ENCODE data around the gene C1QL1. TPM values are rescaled to one million over a fixed set of nuclear protein-coding genes. Genes with fewer than 3 reads are reported as not detected.

The C1QL1 gene
- total RNA-seq, 1 experiment from 2014 or later, result 8.6 TPM

DNA sequence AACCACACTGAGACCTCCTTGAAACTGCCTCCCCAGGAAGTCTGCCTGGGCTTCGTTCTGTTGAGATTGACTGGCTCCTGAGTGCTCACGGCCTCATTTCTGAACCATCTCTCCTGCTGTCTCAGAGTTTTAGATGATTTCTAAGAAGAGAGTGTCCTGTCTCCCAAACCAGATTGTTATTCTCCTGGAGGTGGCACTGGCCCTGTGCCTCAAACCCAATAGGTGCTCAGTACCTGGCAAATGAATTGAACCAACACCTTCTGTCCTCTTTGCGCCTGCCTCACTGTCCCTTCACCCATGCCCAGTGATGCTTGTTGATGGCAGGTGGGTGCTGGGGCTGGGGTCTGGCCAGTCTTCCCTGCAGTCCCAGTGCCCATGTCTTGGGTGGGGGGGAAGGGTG lies 36.3 kb upstream of the C1QL1 start:
- DNase-seq (ENCODE audit: low spot score), result no peak
- H3K4me3 ChIP-seq (ENCODE audit: low read depth, low read length, poor library complexity, severe bottlenecking), result no peak overlapping the region
- no peaks in the 10 kb centered on the region for H3K9me3 ChIP-seq (ENCODE audit: low read depth, low read length, poor library complexity, severe bottlenecking)
- no TSS peak for BruUV-seq (replicated peaks)
- ChIA-PET CTCF (no interaction called here), POLR2A (ENCODE audit: low non-redundant PET) (no interaction called here)
- no peaks in the 10 kb centered on the region for H3K36me3 ChIP-seq (ENCODE audit: insufficient read depth, low read length, poor library complexity, severe bottlenecking)
- no peak for TF ChIP-seq EZH2 (IDR thresholded peaks at IDR 0.05; ENCODE audit: borderline replicate concordance, low read depth, low read length, poor library complexity, severe bottlenecking)
- TF ChIP-seq, protein P1, sequence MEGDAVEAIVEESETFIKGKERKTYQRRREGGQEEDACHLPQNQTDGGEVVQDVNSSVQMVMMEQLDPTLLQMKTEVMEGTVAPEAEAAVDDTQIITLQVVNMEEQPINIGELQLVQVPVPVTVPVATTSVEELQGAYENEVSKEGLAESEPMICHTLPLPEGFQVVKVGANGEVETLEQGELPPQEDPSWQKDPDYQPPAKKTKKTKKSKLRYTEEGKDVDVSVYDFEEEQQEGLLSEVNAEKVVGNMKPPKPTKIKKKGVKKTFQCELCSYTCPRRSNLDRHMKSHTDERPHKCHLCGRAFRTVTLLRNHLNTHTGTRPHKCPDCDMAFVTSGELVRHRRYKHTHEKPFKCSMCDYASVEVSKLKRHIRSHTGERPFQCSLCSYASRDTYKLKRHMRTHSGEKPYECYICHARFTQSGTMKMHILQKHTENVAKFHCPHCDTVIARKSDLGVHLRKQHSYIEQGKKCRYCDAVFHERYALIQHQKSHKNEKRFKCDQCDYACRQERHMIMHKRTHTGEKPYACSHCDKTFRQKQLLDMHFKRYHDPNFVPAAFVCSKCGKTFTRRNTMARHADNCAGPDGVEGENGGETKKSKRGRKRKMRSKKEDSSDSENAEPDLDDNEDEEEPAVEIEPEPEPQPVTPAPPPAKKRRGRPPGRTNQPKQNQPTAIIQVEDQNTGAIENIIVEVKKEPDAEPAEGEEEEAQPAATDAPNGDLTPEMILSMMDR (conservative IDR thresholded peaks at IDR 0.05; ENCODE audit: low read depth, low read length), result no peak
- H3K27me3 ChIP-seq (replicated peaks; ENCODE audit: insufficient read depth, low read depth, low read length, poor library complexity), result no peaks in the 10 kb centered on the region
- no peak overlapping the region for H3K27ac ChIP-seq (ENCODE audit: low read depth, low read length, poor library complexity, severe bottlenecking)
- intact Hi-C loops (cut with micrococcal nuclease; ENCODE audit: unreplicated experiment), result no loop called here
- no peaks in the 10 kb centered on the region for H3K4me1 ChIP-seq (ENCODE audit: insufficient read depth, low read length, poor library complexity, severe bottlenecking)

DNA sequence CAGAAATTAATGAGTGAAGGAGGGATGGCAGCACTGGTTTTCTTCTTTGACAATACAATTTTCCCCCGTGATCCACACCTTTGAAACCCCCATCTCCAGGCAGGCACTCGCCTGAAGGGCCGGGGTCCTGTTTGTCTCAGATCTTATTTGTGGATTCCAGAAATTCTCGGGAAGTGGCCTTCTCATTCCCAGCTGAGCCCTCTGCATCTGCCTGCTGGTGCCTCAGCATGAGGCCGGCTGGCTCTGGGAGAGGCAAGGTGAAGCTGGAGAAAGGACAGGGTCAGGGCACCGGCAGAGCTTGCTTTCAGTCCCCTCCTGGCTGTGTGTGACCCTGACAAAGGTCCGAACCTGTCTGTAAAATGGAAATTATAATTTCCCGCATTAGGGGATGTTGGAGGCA lies 35.8 kb upstream of the C1QL1 start:
- BruUV-seq (replicated peaks), result no TSS peak
- H3K27me3 ChIP-seq (replicated peaks; ENCODE audit: insufficient read depth, low read depth, low read length, poor library complexity), result no peaks in the 10 kb centered on the region
- no peaks in the 10 kb centered on the region for H3K9me3 ChIP-seq (ENCODE audit: low read depth, low read length, poor library complexity, severe bottlenecking)
- H3K36me3 ChIP-seq (ENCODE audit: insufficient read depth, low read length, poor library complexity, severe bottlenecking), result no peaks in the 10 kb centered on the region
- no peak overlapping the region for H3K27ac ChIP-seq (ENCODE audit: low read depth, low read length, poor library complexity, severe bottlenecking)
- ChIA-PET CTCF (interaction anchor here (0.6 kb wide), 1 partner anchor 19 kb away, joined by 6 read pairs; no protein-coding TSS in a partner anchor), POLR2A (ENCODE audit: low non-redundant PET) (interaction anchor here (0.7 kb wide), 1 partner anchor 27 kb away, joined by 4 read pairs; no protein-coding TSS in a partner anchor)
- H3K4me3 ChIP-seq (ENCODE audit: low read depth, low read length, poor library complexity, severe bottlenecking), result no peak overlapping the region
- no peak for TF ChIP-seq EZH2 (IDR thresholded peaks at IDR 0.05; ENCODE audit: borderline replicate concordance, low read depth, low read length, poor library complexity, severe bottlenecking)
- TF ChIP-seq, protein P1 (conservative IDR thresholded peaks at IDR 0.05; ENCODE audit: low read depth, low read length), result no peak
- no peaks in the 10 kb centered on the region for H3K4me1 ChIP-seq (ENCODE audit: insufficient read depth, low read length, poor library complexity, severe bottlenecking)
- intact Hi-C loops (cut with micrococcal nuclease; ENCODE audit: unreplicated experiment), result no loop called here
- no peak for DNase-seq (ENCODE audit: low spot score)

- no peak for TF ChIP-seq EZH2 (IDR thresholded peaks at IDR 0.05; ENCODE audit: borderline replicate concordance, low read depth, low read length, poor library complexity, severe bottlenecking)
- TF ChIP-seq, protein P1 (conservative IDR thresholded peaks at IDR 0.05; ENCODE audit: low read depth, low read length), result no peak
- intact Hi-C loops (cut with micrococcal nuclease; ENCODE audit: unreplicated experiment), result no loop called here
- Histone ChIP-seq H3K4me1 (ENCODE audit: insufficient read depth, low read length, poor library complexity, severe bottlenecking) (no peaks in the 10 kb centered on the region), H3K27ac (ENCODE audit: low read depth, low read length, poor library complexity, severe bottlenecking) (no peak overlapping the region), H3K9me3 (ENCODE audit: low read depth, low read length, poor library complexity, severe bottlenecking) (no peaks in the 10 kb centered on the region), H3K36me3 (ENCODE audit: insufficient read depth, low read length, poor library complexity, severe bottlenecking) (no peaks in the 10 kb centered on the region), H3K27me3 (replicated peaks; ENCODE audit: insufficient read depth, low read depth, low read length, poor library complexity) (no peaks in the 10 kb centered on the region), H3K4me3 (ENCODE audit: low read depth, low read length, poor library complexity, severe bottlenecking) (no peak overlapping the region)
- ChIA-PET CTCF (no interaction called here), POLR2A (ENCODE audit: low non-redundant PET) (no interaction called here)
- DNase-seq (ENCODE audit: low spot score), result no peak
- no TSS peak for BruUV-seq (replicated peaks)
Measured at GRCh38 chr17:45001310-45001709, 33.2 kb upstream of the C1QL1 start.

All from A673 (cell line).